Stimulated activated CD4-positive, alpha-beta T cell treated with anti-CD3 and anti-CD28 coated beads, Interleukin-1b, Interleukin-23, amount 100 ng/mL, for 24 hours (primary cell): ENCODE data around the gene CACNG3.
"Not testable (repeated sequence)": the region's sequence is repeated elsewhere in the genome, so short reads cannot be mapped to it uniquely, and the experiment has no call there.

ENCODE experiments used
- DNase-seq, 4 experiments: peaks; one replicate each; pipeline ENCODE4 v3.0.0-alpha.2; 2020; ENCODE audit warnings: low read depth in 4 of 4, low spot score in 1 of 4

CACNG3 gene

GRCh38 chr16:24275413-24275812, 19.3 kb downstream of the CACNG3 start:
- DNase-seq, result no peak

- DNase-seq, result no peak
Observed at GRCh38 chr16:24279982-24280515, 23.9 kb downstream of the CACNG3 start.

- DNase-seq, result no peak
Observed at GRCh38 chr16:24281466-24281865, 25.3 kb downstream of the CACNG3 start.

GRCh38 chr16:24282141-24282540, 26.0 kb downstream of the CACNG3 start:
- no peak for DNase-seq

- no peak for DNase-seq
Observed at GRCh38 chr16:24286741-24287405, 30.7 kb downstream of the CACNG3 start.

GRCh38 chr16:24288516-24288915, 32.4 kb downstream of the CACNG3 start:
- DNase-seq, result no peak

GRCh38 chr16:24289166-24289700, 33.1 kb downstream of the CACNG3 start:
- no peak for DNase-seq

- no peak for DNase-seq
Observed at GRCh38 chr16:24291932-24292331, 35.8 kb downstream of the CACNG3 start.

- no peak for DNase-seq
Observed at GRCh38 chr16:24294131-24294530, 38.0 kb downstream of the CACNG3 start.

- DNase-seq, result no peak
Observed at GRCh38 chr16:24297375-24297774, 41.2 kb downstream of the CACNG3 start.

- DNase-seq, result no peak
Observed at GRCh38 chr16:24298548-24299167, 42.5 kb downstream of the CACNG3 start.

GRCh38 chr16:24300750-24301149, 44.6 kb downstream of the CACNG3 start:
- not testable (repeated sequence) for DNase-seq

- DNase-seq, result no peak
Observed at GRCh38 chr16:24302636-24303035, 46.5 kb downstream of the CACNG3 start.

- no peak for DNase-seq
Observed at GRCh38 chr16:24308200-24308599, 52.1 kb downstream of the CACNG3 start.

GRCh38 chr16:24309258-24310142, 53.4 kb downstream of the CACNG3 start:
- DNase-seq, result peak in 2 of 4 experiments; percentile 8 to 37

GRCh38 chr16:24315343-24315742, 59.2 kb downstream of the CACNG3 start:
- no peak for DNase-seq

- no peak for DNase-seq
Observed at GRCh38 chr16:24318680-24319079, 62.5 kb downstream of the CACNG3 start.

- no peak for DNase-seq
Observed at GRCh38 chr16:24319126-24319814, 63.1 kb downstream of the CACNG3 start.

- no peak for DNase-seq
Observed at GRCh38 chr16:24322106-24322505, 66.0 kb downstream of the CACNG3 start.

- no peak for DNase-seq
Observed at GRCh38 chr16:24324421-24324820, 68.3 kb downstream of the CACNG3 start.
